HepG2 (cell line): ENCODE results near the gene MTA3. TPM values are rescaled to one million over a fixed set of nuclear protein-coding genes. Genes with fewer than 3 reads are reported as not detected.

Experiments used
- KMT2B ChIP-seq: IDR thresholded peaks from 2 replicates; pipeline ENCODE4 v1.6.1; 2016; ENCODE audit warnings: missing genetic modification reagents, missing compliant biosample characterization
- STAT6 ChIP-seq: sonication (generic); formaldehyde crosslinking; IDR thresholded peaks from 2 replicates; pipeline ENCODE4 v1.4.0; 2020; ENCODE audit warnings: missing genetic modification reagents, mild to moderate bottlenecking, borderline replicate concordance
- TRIM22 ChIP-seq: fragments of 450-650 bp; IDR thresholded peaks from 2 replicates; pipeline ENCODE4 v1.6.1; 2017
- ZFP91 ChIP-seq: sonication (generic); formaldehyde crosslinking; IDR thresholded peaks from 2 replicates; pipeline ENCODE4 v1.9.0; 2022; ENCODE audit warnings: missing genetic modification reagents, mild to moderate bottlenecking, borderline replicate concordance
- ZHX2 ChIP-seq, 2 experiments: sonication (generic) in 1 of 2; formaldehyde crosslinking in 1 of 2; IDR thresholded peaks; 2 replicates each; pipeline versions ENCODE4 v1.6.1 to v1.9.0; 2014 to 2022; ENCODE audit warnings: antibody characterized with exemption in 1 of 2, borderline replicate concordance in 1 of 2, inconsistent platforms in 1 of 2, low read depth in 1 of 2, missing genetic modification reagents in 1 of 2
- ZNF609 ChIP-seq: sonication (generic); formaldehyde crosslinking; IDR thresholded peaks from 2 replicates; pipeline ENCODE4 v1.4.0; 2020; ENCODE audit warnings: mild to moderate bottlenecking, missing genetic modification reagents, borderline replicate concordance
- ZNF710 ChIP-seq: sonication (generic); formaldehyde crosslinking; IDR thresholded peaks from 2 replicates; pipeline ENCODE4 v1.5.0; 2020; ENCODE audit warnings: mild to moderate bottlenecking, missing genetic modification reagents, borderline replicate concordance
- polyA plus RNA-seq, 8 experiments: library from polyadenylated mRNA; depleted of rRNA in 3 of 8; stranded (reverse) in 7 of 8; unstranded in 1 of 8; fragments of >200 nt; fragmentation: Illumina TruSeq in 4 of 8; extraction: Trizol in 4 of 8; gene quantifications; 2 replicates each; pipeline versions ENCODE4 v1.2.1 to v1.2.3, GENCODE V29; 2011 to 2016; ENCODE audit warnings: low read depth in 4 of 8, missing spikeins in 1 of 8, mixed read lengths in 1 of 8; ENCODE audit not compliant: insufficient read depth in 1 of 8
- total RNA-seq, 5 experiments: library from RNA; depleted of rRNA; stranded (reverse); fragments of >200 nt; fragmentation: Illumina TruSeq; extraction: Trizol; gene quantifications; 2 replicates each; pipeline ENCODE4 v1.2.3, GENCODE V29; 2016; ENCODE audit warnings: low read depth in 1 of 5

MTA3 gene
- total and polyA plus RNA-seq, 2 of the 13 experiments (the other 11 are each of a cell fraction or from before 2014, with no cell fraction given), result 48.8 to 77.8 TPM

- peak; percentile 88 for TF ChIP-seq ZFP91
- no peak for TF ChIP-seq KMT2B (CRISPR knock-in tag)
- TF ChIP-seq ZNF609 (CRISPR knock-in tag), result 0 out of 2 replicates have a peak, but pooled peaks have one; percentile 3
- TF ChIP-seq ZHX2 (IDR thresholded peaks at IDR 0.05; ENCODE audit: low read depth), result no peak
- no peak for TF ChIP-seq ZHX2 (CRISPR knock-in tag; IDR thresholded peaks at IDR 0.05; ENCODE audit: borderline replicate concordance)
- 0 out of 2 replicates have a peak, but pooled peaks have one; percentile 44 for TF ChIP-seq STAT6 (CRISPR knock-in tag)
- no peak for TF ChIP-seq TRIM22
- no peak for TF ChIP-seq ZNF710 (CRISPR knock-in tag)
Measured at GRCh38 chr2:42787788-42788477, 219.5 kb downstream of the MTA3 start (continued).
